GM12878 (cell line): ENCODE data around the gene ACOT13. TPM values are rescaled to one million over a fixed set of nuclear protein-coding genes. Genes with fewer than 3 reads are reported as not detected.
"Not testable (repeated sequence)": the region's sequence is repeated elsewhere in the genome, so short reads cannot be mapped to it uniquely, and the experiment has no call there.

Source experiments
- ATAC-seq: fragments of 200-7000 bp; cut with Tn5 transposase; 3 replicates; pipeline ENCODE4 v1.9.1; 2020; ENCODE audit warnings: mild to moderate bottlenecking, moderate library complexity
- BruUV-seq: library from RNA; stranded (reverse); fragments of 400-500 nt; replicated peaks from 2 replicates; lab custom pipeline; 2021; lab: Mats Ljungman, UMichigan
- CTCF ChIA-PET: fragments of 300-600 bp; sonication (Branson Sonifier 250); formaldehyde crosslinking; extraction: SDS; loops from one replicate; lab custom pipeline; 2021; ENCODE audit warnings: inconsistent platforms; lab: Yijun Ruan, JAX
- POLR2A ChIA-PET: fragments of 350-600 bp; formaldehyde crosslinking; extraction: SDS; loops from one replicate; lab custom pipeline; 2021; ENCODE audit warnings: inconsistent platforms; lab: Charles Lee
- RAD21 ChIA-PET: fragments of 300-600 bp; sonication (Branson Sonifier 250); formaldehyde crosslinking; loops from one replicate; lab custom pipeline; 2023; ENCODE audit warnings: antibody characterized with exemption; ENCODE audit not compliant: unreplicated experiment; lab: Charles Lee
- SMC1A ChIA-PET: fragments of 300-600 bp; sonication (Branson Sonifier 250); formaldehyde crosslinking; loops from one replicate; lab custom pipeline; 2023; ENCODE audit not compliant: unreplicated experiment, uncharacterized antibody; lab: Charles Lee
- DNase-seq: peaks from one replicate; pipeline ENCODE4 v3.0.0-alpha.2; 2011; ENCODE audit warnings: low read depth, low spot score
- FAIRE-seq: peaks from 3 replicates; lab custom pipeline; 2011; peaks lifted over from hg19 to GRCh38; lab: Jason Lieb, UNC
- H2AFZ ChIP-seq: 2 replicates; pipeline ENCODE4 v1.6.0; 2011; ENCODE audit warnings: low read depth, low read length, control low read depth; ENCODE audit not compliant: control insufficient read depth
- H3K27ac ChIP-seq: 2 replicates; pipeline ENCODE4 v1.5.1; 2011; ENCODE audit warnings: control low read depth; ENCODE audit not compliant: control insufficient read depth, insufficient read depth
- H3K27me3 ChIP-seq, 2 experiments: replicated peaks in 1 of 2; 2 replicates each; pipeline versions ENCODE4 v1.6.0 to v1.6.1; 2011; ENCODE audit warnings: low read length in 1 of 2; ENCODE audit not compliant: control insufficient read depth in 2 of 2, insufficient read depth in 2 of 2
- H3K36me3 ChIP-seq, 2 experiments: 2 replicates each; pipeline ENCODE4 v1.5.1; 2011; ENCODE audit warnings: low read length in 1 of 2; ENCODE audit not compliant: control insufficient read depth in 2 of 2, insufficient read depth in 2 of 2
- H3K4me1 ChIP-seq: 2 replicates; pipeline ENCODE4 v1.6.1; 2011; ENCODE audit warnings: mild to moderate bottlenecking, low read length, moderate library complexity, mixed read lengths; ENCODE audit not compliant: control insufficient read depth, insufficient read depth
- H3K4me2 ChIP-seq: 2 replicates; pipeline ENCODE4 v1.6.0; 2011; ENCODE audit warnings: control low read depth; ENCODE audit not compliant: control insufficient read depth, insufficient read depth
- H3K4me3 ChIP-seq: fragments of 200-600 bp; sonication (generic); 2 replicates; pipeline ENCODE4 v1.5.1; 2016
- H3K79me2 ChIP-seq: 2 replicates; pipeline ENCODE4 v1.6.0; 2011; ENCODE audit warnings: low read length; ENCODE audit not compliant: control insufficient read depth, insufficient read depth
- H3K9ac ChIP-seq: 2 replicates; pipeline ENCODE4 v1.8.0; 2011; ENCODE audit warnings: low read length, control low read depth, mixed read lengths; ENCODE audit not compliant: control insufficient read depth, insufficient read depth
- H3K9me3 ChIP-seq: replicated peaks from 3 replicates; pipeline ENCODE4 v1.5.1; 2011; ENCODE audit warnings: mild to moderate bottlenecking, low read length; ENCODE audit not compliant: control insufficient read depth, insufficient read depth
- H4K20me1 ChIP-seq: 2 replicates; pipeline ENCODE4 v1.6.0; 2011; ENCODE audit not compliant: control insufficient read depth, insufficient read depth
- ATF3 ChIP-seq: IDR thresholded peaks from 2 replicates; pipeline ENCODE4 v1.6.1; 2011; ENCODE audit warnings: low read depth, mild to moderate bottlenecking, low read length, moderate library complexity, borderline replicate concordance; ENCODE audit errors: extremely low read depth
- IRF5 ChIP-seq: fragments of 450-650 bp; IDR thresholded peaks from 2 replicates; pipeline ENCODE4 v1.6.1; 2017; ENCODE audit warnings: borderline replicate concordance
- WGBS: methylation state at CpG from one replicate; pipeline ENCODE4 v1.1.6; 2016; ENCODE audit warnings: low lambda C conversion rate; ENCODE audit not compliant: insufficient replicate concordance, insufficient coverage; ENCODE audit errors: missing lambda C conversion rate; 5-methylcytosine and 5-hydroxymethylcytosine counted together
- in situ Hi-C: fragments of 300-500 bp; cut with MboI; formaldehyde crosslinking; loops from 9 replicates; pipeline ENCODE4 v1.14.3; 2018; ENCODE audit warnings: mixed read lengths
- intact Hi-C: fragments of 100-400 bp; cut with micrococcal nuclease; formaldehyde crosslinking; loops from one replicate; pipeline ENCODE4 v1.14.2; 2022; ENCODE audit not compliant: unreplicated experiment
- polyA plus RNA-seq, 11 experiments: library from polyadenylated mRNA; depleted of rRNA in 4 of 11; unstranded in 6 of 11; stranded (reverse) in 5 of 11; fragments of >200 nt; fragmentation: Nextera tagmentation in 4 of 11; fragmentation: Illumina TruSeq in 1 of 11; extraction: Ambion mirVana in 4 of 11; extraction: Trizol in 1 of 11; gene quantifications; 1 replicate in 1 of 11; 2 replicates in 10 of 11; pipeline versions ENCODE4 v1.2.1 to v1.2.3, GENCODE V29; 2011 to 2016; ENCODE audit warnings: inconsistent platforms in 2 of 11, missing spikeins in 2 of 11, low read depth in 1 of 11
- total RNA-seq, 4 experiments: library from RNA; depleted of rRNA in 3 of 4; stranded (reverse); fragments of >200 nt in 3 of 4; fragmentation: Illumina TruSeq in 1 of 4; extraction: Trizol in 1 of 4; gene quantifications; 2 replicates each; pipeline versions ENCODE4 v1.2.1 to v1.2.3, GENCODE V29; 2013 to 2021

The ACOT13 gene
- total and polyA plus RNA-seq, 10 of the 15 experiments (the other 5 are each of a cell fraction or from before 2014, with no cell fraction given), result 6.0 to 60.6 (median 36.6) TPM

- FAIRE-seq, result no peak
- ChIA-PET CTCF (no interaction called here), SMC1A (no interaction called here), POLR2A (no interaction called here), RAD21 (no interaction called here)
- Histone ChIP-seq H3K36me3 (peaks cover 0 to 19% of the 10 kb centered on the region in 2 experiments; a peak in 3 of 4 replicates), H2AFZ (no peak overlapping the region), H3K4me2 (no peak overlapping the region), H3K27ac (no peak overlapping the region), H3K4me3 (no peak overlapping the region), H3K9ac (no peak overlapping the region), H3K27me3 (no peaks in the 10 kb centered on the region), H3K9me3 (no peaks in the 10 kb centered on the region), H4K20me1 (no peaks in the 10 kb centered on the region), H3K79me2 (peaks cover 12% of the 10 kb centered on the region), H3K4me1 (peaks cover 1% of the 10 kb centered on the region; the same call in 1 of the 2 replicates)
- intact Hi-C loops (no loop called here), in situ Hi-C loops (no loop called here)
- WGBS, result 100% methylated on average over 2 of the region's 2 CpGs
- no peak for ATAC-seq
- DNase-seq, result no peak
- BruUV-seq, result no TSS peak
- no peak for TF ChIP-seq IRF5
- no peak for TF ChIP-seq ATF3
These were observed 6.8 kb upstream of the ACOT13 start for GRCh38 chr6:24660105-24660504.

- BruUV-seq, H4K20me1 ChIP-seq, H3K4me1 ChIP-seq, FAIRE-seq, H3K9me3 ChIP-seq, SMC1A ChIA-PET, CTCF ChIA-PET, H3K9ac ChIP-seq, H3K27ac ChIP-seq, H3K4me2 ChIP-seq, RAD21 ChIA-PET, intact Hi-C loops, H2AFZ ChIP-seq, ATAC-seq, in situ Hi-C loops, H3K4me3 ChIP-seq, H3K27me3 ChIP-seq, DNase-seq: not testable (repeated sequence)
- Histone ChIP-seq H3K79me2 (peaks cover 28% of the 10 kb centered on the region), H3K36me3 (peaks cover 0 to 19% of the 10 kb centered on the region in 2 experiments; a peak in 3 of 4 replicates)
- POLR2A ChIA-PET, result interaction anchor here (0.5 kb wide), 1 partner anchor 322 kb away, joined by 4 read pairs; no protein-coding TSS in a partner anchor
- WGBS, result 98% methylated on average over 5 of the region's 5 CpGs
These were observed 5.1 kb upstream of the ACOT13 start for GRCh38 chr6:24661759-24662158.
